Epithelial cell of esophagus (primary cell): ENCODE data around the gene NTM.

ENCODE experiments used
- DNase-seq: peaks from one replicate; pipeline ENCODE4 v3.0.0; 2010; ENCODE audit warnings: low read depth
- H3K4me3 ChIP-seq: 2 replicates; pipeline ENCODE4 v1.5.1; 2011; ENCODE audit warnings: mild to moderate bottlenecking, low read length, control low read depth
- TF ChIP-seq, protein P1 (sequence below): IDR thresholded peaks from 2 replicates; pipeline ENCODE4 v1.5.1; 2011; ENCODE audit warnings: low read depth, mild to moderate bottlenecking, low read length, control low read depth, inconsistent platforms; ENCODE audit not compliant: insufficient read depth; ENCODE audit errors: missing control alignments

The NTM gene

GRCh38 chr11:131857246-131857645 lies 486.8 kb downstream of the NTM start:
- no peak for DNase-seq
- TF ChIP-seq, protein P1, sequence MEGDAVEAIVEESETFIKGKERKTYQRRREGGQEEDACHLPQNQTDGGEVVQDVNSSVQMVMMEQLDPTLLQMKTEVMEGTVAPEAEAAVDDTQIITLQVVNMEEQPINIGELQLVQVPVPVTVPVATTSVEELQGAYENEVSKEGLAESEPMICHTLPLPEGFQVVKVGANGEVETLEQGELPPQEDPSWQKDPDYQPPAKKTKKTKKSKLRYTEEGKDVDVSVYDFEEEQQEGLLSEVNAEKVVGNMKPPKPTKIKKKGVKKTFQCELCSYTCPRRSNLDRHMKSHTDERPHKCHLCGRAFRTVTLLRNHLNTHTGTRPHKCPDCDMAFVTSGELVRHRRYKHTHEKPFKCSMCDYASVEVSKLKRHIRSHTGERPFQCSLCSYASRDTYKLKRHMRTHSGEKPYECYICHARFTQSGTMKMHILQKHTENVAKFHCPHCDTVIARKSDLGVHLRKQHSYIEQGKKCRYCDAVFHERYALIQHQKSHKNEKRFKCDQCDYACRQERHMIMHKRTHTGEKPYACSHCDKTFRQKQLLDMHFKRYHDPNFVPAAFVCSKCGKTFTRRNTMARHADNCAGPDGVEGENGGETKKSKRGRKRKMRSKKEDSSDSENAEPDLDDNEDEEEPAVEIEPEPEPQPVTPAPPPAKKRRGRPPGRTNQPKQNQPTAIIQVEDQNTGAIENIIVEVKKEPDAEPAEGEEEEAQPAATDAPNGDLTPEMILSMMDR, result no peak
- no peak overlapping the region for H3K4me3 ChIP-seq

DNA sequence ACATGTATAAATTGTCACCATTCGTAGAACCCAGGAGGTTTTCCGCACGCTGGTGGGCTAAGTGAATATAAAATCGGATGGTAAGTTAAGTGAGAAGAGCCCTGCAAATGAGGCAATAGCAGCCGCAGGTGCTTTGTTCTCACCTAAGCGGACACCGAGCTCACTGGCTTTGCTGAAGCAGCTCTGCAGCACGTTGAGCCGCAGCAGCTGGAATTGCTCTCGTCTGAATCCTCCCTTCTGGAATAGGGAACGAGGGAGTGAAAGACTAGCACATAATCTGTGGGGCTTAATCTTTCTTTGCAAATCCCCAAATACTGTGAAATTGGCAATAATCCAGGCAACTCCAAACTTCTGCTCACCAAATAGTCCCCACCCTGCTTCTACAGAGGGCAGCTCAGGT lies 488.1 kb downstream of the NTM start:
- TF ChIP-seq, protein P1, result no peak
- H3K4me3 ChIP-seq, result no peak overlapping the region
- DNase-seq, result no peak

DNA sequence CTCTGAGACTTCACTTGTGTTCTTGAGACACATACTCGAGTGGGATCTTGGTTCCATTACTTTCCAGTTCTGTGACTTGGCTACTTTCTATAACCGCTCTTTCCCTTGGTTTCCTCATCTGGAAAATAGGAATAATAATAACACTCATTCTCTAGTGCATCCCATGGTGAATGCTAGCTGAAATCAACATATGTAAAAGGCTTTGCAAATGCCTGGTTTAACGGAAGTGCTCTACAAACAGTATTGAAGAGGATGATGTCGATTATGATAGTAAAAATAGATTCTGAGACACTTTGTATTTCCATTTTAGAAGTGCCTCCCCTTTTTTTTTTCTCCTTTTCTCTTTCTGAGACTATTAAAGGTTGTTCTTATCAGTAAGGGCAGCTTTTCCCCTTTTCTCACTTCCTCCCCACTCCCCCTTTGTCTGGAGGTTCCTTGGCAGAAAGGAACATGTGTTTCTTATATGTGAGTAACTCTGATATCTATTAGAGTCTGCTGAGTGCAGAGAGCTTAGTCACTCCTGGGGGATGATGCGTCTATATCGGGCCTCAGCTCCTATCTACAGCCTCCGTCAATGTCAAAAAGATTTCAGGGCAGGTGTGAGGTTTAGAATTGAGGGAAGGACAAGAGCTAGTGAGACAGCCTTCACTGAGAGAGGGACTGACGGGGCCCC lies 489.3 kb downstream of the NTM start:
- DNase-seq, result peak; percentile 6
- no peak overlapping the region for H3K4me3 ChIP-seq
- TF ChIP-seq, protein P1, result no peak

- H3K4me3 ChIP-seq, result no peak overlapping the region
- DNase-seq, result no peak
- TF ChIP-seq, protein P1, result no peak
Observed at GRCh38 chr11:131864228-131864627, 493.8 kb downstream of the NTM start.

DNA sequence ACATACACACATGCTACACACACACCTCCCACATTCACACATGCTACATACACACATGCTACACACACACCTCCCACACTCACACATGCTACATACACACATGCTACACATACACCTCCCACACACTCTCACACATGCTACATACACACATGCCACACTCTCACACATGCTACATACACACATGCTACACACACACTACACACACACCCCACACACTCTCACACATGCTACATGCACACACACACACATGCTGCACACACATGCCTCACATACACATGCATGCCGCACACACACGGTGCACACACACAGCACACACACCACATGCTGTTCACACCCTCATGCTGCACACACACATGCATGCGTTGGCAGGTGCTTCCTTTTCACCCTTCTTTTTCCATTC lies 495.4 kb downstream of the NTM start:
- H3K4me3 ChIP-seq, result no peak overlapping the region
- TF ChIP-seq, protein P1, result no peak
- no peak for DNase-seq

DNA sequence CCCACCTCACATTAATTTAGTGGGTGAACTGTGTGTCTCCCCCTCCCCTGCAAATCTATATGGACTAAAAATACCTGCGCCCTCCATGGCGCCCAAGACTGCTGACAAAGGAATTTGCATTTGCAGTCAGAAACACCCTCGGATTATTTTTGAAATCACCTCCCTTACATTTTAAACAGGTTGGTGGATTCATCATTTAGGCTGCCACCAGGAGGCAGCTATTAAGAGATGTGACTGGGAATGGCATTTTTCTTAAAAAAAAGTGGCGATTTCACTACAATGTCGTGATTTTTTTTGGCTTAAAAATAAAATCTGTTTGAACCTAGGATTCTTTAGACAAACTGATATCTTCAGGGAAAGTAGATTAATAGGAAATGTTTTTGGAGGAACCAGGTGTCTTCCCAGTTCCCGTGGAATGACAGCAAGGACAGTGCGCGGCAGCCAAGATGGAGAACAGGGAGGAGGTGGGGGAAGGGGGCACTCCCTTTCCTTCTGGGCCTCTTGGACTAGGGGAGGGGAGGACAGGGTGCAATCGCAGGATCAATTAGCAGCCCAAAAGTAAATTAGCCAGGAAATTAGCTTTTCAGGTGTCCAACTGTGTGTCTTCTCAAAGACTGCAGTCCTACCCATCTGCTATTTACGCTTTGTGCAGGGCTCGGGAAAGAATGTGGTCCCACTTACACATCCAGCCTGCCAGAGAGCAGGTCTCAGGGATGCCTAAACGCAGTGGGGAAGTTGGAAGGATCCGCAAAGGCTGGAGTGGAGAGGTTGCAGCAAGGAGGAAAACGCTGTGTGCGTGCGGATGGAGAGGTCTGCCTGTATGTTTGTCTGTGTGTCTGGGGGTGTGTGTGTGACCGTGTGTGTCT lies 496.4 kb downstream of the NTM start:
- TF ChIP-seq, protein P1, result no peak
- H3K4me3 ChIP-seq, result no peak overlapping the region
- DNase-seq, result no peak
